HG03469 (cell line): Measurements from ENCODE around the gene PSMB2.

Experiments
- ATAC-seq: cut with Tn5 transposase; IDR thresholded peaks from one replicate; pipeline ENCODE4 v1.9.1; 2021; ENCODE audit warnings: mild to moderate bottlenecking, moderate library complexity, moderate number of reproducible peaks; ENCODE audit not compliant: unreplicated experiment

PSMB2 gene

DNA sequence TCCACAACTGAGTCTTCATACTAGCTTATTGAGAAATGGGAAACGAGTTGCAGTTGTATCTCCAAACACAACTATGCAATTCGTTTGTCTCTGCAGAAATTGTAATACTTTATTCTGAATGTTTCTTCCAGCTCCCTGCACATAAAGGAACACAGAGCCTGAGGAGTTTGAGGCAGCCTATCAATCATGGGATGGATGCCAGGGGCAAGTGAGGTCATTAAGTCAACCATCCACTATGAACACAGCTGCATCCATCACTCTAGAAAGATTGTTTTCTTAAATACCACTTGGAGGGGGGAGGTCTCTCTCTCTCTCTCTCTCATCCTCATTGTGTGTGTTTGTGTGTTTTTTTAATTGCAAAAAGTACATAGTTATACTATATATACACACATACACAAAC, 2.9 kb upstream of the PSMB2 start:
- ATAC-seq: no peak

DNA sequence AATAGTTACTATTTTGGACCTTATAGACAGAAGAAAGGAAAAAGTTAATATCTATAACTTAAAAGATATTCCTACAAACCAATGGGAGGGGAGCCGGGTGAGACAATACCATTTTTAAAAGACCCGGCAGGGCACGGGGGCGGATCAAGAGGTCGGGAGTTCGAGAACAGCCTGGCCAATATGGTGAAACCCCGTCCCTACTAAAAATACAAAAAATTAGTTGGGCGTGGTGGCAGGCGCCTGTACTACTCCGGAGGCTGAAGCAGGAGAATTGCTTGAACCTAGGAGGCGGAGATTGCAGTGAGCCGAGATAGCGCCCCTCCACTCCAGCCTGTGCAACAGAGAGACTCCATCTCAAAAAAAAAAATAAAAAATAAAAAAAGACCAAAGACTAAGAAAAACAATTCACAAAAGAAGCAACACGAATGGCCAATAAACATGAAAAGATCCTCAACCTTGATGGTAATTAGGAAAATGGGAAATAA, 1.2 kb upstream of the PSMB2 start:
- ATAC-seq: no peak

DNA sequence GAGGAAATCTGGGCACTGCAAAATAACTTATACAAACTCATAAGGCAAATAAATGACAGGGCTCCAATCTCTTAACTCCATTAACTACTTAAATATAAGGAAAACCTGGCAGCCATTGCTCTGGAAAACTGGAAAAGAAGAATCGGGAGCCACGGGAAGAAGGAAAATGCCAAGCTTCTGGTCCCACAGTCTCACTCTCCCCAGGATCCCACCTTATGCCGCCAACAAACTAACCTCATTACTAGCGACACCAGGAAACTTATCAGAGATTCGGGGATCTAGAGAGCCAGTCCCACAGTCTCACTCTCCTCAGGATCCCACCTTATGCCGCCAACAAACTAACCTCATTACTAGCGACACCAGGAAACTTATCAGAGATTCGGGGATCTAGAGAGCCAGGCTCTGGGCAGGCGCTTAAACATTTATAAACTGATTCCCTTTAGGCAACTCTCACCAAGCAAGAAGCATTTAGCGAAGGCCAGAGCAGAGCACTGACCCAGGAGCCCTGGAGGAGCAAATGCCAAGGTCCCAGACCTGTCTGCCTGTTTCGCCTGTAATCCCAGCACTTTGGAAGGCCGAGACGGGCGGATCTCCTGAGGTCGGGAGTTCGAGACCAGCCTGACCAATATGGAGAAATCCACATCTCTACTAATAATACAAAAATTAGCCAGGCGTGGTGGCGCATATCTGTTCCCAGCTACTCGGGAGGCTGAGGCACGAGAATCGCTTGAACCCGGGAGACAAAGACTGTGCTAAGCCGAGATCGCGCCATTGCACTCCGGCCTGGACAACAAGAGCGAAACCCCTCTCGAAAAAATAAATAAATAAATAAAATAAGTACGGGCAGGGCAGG, 720 bp downstream of the PSMB2 start:
- no peak for ATAC-seq

DNA sequence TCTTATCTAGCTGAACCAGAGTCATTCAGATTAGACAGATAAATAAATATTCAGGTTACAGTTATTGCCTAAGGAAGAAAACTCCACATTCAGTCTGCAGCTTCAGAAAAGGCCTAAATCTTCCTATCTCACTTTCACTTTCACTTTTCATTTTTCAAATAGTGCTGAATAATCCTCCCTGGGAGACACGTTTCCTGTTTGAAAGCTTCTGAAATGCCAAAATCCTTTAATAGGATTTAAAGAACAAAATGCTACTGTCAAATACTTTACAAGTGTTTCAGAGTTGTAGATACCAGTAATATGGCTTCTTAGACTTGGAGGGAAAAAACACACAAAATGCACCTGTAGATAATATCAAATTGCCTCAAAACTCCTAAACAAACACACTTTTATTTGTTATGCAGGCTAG, 3.9 kb downstream of the PSMB2 start:
- no peak for ATAC-seq

DNA sequence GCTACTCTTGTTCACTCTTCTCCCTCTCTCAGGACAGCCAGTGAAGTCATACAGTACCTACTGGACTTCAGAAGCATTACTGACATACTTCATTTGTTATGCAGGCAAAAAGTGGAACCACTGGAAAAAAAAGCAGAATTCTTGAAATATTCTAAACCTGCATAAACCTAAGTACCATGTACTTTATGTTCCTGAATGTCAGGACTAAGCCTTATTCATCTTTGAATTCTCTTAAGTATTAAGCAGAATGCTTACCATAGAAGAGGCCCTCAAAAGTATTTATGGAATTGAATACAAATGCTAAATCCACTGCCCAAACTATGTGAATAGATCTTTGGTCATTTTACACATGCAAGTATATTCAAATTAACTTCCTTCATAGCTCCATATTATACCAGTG, 7.8 kb downstream of the PSMB2 start:
- no peak for ATAC-seq

DNA sequence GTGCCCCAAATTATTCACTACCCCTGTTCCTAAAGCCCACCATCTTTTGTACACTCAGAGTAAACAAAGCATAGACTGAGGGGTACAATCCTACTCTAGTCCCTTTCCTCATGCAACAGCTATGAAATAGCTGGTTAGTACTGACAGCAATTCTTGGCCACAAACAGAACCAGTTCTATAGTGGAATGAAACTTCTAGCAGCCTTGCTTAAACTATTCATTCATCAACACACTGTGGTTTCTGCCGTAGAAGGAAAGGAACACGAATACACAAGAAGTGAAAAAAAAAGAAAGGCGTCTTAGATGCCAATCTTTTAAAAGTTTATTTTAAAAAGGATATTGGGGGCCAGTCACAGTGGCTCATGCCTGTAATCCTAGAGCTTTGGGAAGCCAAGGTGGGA, 9.9 kb downstream of the PSMB2 start:
- ATAC-seq: no peak

DNA sequence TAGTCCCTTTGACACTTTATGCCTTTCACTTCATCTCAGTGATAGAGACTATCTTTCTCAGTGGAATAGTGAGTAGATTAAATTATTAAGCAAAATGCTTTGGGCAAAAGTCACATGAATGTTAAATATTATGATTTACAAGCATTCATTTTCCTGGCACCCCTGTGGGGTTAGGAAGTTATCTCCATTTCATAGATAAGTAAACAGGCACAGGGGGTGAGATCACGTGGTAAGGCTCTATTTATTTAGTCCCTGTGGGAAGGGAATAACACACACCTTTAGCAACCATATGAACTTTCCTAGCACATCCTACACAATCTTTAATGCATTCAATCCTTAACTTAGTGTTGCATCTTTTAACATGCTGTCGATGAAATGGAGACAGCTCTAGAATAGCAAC, 12.3 kb downstream of the PSMB2 start:
- no peak for ATAC-seq

DNA sequence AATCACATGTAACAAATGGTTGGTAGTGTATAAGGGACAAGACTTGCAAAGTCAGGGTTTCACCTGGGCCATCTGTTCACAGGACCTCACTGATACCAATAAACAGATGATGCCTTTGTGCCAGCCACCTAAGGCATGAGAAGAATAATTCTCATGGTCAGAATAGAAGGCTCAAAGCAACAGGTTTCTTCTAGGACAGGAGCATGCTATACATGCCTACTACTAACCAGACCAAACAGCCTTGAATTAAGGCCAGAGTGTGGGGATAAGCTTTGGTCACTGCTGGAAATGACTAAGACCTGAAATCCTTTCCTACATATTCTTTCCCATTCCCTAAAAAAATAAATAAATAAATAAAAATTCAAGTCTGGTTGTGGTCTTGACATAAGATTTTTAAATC, 17.5 kb downstream of the PSMB2 start:
- ATAC-seq: no peak

DNA sequence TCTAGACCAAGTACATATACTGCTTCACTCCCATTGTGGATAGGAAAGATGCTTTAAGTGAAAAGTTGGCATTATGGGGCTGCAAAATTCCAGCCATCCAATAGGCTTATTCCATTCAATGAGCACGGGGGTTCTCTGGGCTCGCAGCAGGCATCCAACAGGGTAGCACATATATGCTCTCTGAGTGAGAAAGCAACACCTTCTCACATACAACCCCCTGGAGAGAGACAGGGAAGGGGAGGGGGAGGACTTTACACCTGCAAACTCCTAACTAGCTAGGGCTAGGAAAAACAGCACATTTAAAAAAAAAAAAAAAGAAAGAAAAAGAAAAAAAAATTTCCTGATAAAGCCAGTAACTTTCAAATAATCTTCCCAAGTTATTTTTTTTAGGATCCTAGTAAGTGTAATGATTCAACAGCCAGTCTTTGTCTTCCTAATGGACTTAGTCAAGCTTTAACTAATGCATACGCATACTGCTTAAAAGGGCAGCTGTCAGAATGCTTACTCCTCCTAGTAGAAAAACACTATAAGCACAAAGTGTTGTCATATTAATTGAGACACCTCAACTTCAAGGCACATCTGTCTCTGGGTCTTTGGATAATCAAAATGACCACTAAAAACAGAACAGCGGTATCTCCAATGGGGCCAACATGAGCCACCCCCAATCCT, 18.7 kb downstream of the PSMB2 start:
- no peak for ATAC-seq

DNA sequence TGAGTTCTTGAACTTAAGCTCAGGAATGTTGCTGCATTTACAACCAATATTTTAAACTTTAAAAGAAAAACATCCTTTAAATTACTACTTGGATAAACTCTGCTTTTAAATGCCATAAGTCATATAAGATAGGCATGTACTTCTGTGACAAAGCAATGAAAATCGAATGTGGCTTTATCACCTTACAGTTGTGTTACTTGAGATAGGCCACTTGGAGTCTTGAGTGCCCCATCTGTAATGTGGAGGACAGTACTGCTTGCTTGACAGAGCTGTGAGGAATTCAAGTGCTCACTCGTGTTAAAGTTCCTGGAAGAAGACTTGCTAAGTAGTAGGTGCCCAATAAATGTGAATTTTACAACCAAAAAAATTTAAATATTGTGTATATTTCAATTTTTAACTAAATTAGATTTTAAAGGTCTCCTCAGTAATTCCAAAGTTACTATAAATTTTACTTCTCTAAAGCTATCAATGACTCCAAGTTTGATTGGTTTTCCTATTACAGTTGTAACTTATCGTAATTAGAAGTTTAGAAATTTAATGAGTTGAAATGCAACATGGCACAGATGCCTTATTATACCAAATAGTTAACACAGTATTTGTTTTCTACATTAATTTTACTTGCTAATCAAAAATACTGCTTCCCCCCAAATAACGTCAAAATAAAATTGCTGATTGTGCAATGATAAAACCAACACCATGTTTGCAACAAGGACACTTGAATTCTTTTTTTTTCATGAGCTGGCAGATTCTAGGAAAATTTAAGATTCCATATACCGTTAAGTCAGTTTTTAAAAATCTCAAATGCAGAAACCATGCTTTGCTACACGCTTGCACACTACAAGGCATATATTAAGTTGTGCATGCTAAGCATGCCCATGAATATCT, 21.8 kb downstream of the PSMB2 start:
- ATAC-seq: no peak

DNA sequence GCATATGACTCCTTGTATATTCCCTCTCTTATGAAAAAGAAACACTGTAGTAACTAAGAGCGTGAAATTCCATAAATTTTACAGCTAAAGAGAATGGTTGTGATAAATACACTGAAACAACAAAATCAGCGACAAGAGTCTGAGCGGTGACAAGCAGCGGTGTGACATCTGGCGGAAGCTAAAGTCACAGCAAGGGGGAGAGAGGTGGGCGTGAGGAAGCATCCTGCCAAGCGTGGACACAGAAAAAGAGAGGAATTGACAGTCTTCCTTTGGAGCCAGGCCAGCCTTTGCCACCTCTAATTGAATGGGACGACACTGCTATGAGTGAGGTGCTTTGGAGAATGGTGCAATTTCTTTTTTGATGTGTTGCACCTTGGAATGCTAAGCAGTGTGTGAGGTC, 25.9 kb downstream of the PSMB2 start:
- no peak for ATAC-seq

DNA sequence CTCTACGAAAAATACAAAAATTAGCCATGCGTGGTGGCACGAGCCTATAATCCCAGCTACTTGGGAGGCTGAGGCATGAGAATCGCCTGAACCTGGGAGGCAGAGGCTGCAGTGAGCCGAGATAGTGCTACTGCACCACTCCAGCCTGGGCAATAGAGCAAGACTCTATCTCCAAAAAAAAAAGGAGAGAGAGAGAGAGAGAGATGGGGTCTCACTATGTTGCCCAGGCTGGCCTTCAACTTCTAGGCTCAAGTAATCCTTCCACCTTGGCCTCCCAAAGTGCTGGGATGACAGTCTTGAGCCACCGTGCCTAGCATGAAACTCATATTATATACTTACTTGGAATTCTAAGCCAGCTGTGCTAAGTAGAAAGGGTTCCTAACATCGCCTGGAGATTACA, 29.7 kb downstream of the PSMB2 start:
- ATAC-seq: no peak

DNA sequence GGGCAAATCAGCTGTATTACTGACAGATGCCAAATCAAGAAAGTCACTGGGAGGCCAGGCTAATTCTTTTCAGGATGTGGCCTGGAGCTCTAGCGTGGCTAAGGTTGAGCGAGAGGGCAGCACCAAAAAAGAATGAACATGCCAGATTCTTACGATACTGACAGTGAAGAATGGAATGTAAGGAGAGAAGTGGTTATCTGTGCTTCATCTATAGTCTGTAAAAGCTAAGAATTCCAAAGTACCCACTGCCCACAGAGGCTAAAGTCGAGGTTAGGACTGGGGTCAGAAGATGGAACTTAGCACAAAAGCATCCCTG, 35.5 kb downstream of the PSMB2 start:
- ATAC-seq: no peak

DNA sequence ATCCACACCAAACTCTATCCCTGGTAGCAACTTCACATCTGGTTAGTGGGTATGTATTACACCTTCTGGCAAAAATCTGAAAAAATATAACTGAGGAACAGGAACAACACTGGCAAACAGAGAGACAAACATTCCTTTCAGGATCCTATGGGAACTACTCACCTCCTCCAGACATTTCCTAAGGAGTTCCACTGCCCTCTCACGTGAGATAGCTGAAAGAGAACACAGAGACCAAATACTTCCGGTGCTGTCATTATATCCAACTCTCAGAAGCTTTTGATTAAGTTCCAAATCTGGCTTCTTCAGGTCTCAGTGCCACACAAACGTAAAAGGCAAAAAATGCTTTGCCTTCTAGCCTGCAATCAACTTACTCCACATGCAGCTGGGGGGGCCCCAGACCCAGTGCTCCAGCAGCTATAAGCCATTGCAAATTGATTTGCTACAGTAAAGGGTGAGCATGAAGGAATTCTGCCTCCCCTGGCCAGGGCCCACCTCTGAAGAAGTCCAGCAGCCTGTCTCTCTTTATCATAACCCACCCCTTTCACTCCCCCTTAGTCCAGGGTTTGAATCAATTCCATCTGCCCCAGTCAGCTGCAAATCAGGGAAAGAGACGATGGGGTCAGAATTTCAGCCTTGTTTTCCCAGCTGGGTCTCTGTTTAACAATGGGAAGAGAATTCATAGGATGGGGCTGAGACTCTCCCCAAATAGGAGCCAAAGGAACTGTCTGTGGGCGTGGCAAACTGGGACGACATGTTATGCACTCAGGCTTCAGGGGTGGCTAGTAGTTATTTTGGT, 36.1 kb downstream of the PSMB2 start:
- no peak for ATAC-seq

DNA sequence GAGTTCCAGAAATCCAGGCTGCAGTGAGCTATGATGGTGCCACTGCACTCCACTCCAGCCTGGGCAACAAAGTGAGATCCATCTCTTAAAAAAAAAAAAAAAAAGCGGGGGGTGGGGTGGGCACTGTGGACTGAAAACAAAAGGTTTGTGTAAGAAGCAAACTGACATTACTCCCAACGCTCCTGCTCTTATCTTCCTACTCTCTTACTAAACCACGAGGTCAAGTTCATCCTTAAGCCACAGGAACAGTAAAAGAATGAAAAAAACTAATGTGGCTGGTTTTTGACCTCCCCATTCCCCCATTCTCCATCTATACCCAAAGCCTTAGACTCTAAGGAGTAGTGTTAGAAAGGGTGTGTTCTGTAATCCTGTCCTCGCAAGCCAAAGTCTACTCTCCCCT, 37.4 kb downstream of the PSMB2 start:
- ATAC-seq: no peak

DNA sequence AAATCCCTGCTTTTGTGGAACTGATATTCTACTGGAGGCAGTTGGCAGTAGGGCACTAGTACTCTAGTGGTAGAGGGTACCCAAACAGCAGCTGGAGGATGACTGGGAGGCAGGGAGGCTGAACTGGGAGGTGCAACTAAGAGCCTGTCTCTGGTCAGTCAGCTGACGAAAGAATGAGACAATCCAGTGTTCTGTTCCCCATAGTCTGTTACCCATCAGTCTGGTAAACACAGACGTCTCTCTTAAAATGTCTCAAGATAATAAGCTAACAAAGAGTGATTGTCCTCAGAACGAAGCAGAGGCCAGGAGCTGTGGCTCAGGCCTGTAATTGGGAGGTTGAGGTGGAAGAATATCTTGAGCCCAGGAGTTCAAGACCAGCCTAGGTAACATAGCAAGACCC, 37.9 kb downstream of the PSMB2 start:
- no peak for ATAC-seq

DNA sequence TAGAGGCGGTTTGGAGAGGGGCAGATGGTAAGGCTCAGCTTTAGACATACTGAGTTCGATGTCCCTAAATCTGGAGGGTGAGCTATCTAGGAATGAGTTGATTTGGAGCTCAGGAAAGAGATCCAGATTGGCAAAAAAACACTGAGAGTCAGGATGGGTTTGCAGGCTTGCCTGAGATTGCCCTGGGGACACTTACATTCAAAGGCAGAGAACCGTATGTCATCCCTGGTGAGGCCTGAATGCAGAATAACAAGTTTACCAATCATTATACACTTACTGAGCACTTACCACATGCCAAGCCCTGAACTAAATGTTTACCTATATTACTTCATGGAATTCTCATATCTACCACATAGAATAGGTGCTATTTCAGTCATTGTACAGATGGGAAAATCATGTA, 40.7 kb downstream of the PSMB2 start:
- ATAC-seq: no peak

DNA sequence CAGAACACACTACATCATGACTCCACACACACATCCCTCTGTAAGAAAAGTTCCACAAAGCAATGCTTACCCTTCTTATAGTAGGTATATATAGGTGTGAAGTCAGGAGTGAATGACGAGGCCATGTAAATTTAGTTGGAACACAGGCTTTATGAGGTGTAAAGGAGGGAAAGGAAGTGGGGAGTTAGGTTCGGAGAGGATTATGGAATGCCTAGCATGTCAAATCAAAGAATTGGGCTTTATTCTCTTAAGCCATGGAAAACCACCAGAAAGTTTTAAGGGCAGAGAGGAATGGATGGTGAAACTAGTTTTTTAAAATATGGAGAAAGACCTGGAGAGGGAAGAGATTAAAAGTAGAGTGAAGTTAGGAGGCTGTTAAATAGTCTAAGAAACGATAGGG, 41.9 kb downstream of the PSMB2 start:
- ATAC-seq: no peak

DNA sequence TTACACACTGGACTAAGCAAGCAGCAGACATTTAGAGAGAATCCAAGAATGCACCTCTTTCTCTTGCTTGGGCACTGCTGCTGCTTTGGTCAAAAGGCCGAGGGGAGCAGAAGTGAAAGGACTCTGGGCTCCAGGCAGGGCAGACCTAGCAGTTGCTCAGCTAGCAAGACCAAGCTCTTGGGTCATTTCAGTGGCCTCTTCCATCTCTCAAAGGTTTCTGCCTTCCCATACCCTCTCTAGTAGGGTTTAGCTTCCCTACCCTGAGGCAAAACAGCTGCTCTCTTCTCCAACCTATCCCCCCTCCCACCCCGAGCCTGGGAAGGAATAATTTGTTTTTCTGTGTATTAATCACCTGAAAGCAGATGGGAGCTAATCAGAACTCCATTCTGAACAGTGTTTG, 42.4 kb downstream of the PSMB2 start:
- no peak for ATAC-seq

DNA sequence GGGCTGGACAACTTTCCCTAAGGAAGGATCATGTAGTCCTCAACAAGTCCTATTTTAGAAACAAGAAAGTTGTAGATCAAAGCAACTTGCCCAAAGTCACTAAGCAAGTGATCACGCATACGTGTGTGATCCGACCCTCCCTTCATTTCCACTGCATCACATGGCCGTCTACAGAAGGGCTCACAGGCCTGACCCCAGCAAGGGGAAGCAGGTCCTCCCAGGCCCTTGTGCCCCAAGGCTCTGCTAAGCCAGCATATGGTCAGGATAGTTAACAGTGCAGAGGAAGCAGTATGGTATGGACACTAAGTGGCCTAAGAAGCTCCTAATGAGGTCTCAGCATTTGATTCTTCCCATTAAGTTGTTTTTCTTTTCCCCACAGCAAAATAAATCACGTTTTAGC, 43.5 kb downstream of the PSMB2 start:
- ATAC-seq: no peak

DNA sequence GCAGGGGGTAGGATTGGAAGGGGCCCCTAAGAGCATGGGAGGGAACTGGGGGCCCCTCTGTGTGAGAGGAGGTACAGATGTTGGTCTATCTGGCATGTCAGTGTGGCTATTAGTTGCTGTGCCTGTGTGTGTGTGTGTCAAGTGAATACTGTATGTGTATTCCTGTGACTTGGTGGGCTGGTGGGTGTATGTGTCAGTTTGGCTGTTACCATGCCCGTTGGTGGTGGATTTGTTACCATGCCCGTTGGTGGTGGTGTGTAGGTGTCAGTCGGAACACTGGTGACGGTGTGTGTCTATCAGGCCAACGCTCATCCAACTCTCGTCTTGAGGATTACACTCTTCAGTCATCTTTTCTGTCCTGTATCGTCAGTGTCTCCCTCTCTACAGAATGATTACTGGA, 45.6 kb downstream of the PSMB2 start:
- ATAC-seq: no peak
